ENCODE results near the gene SPTBN1. TPM values are rescaled to one million over a fixed set of nuclear protein-coding genes. Genes with fewer than 3 reads are reported as not detected.

Gene SPTBN1
- total and polyA plus RNA-seq, 2 donors (not counting 3 experiments of a cell fraction or from before 2014, with no cell fraction given): 63.3 to 320 TPM

- H3K9ac ChIP-seq (replicated peaks; ENCODE audit: extremely low read depth, insufficient read depth, low read length): no peak overlapping the region
- intact Hi-C loops (cut with micrococcal nuclease): no loop called here
- ChIA-PET CTCF (no interaction called here), POLR2A (no interaction called here)
- H3K79me2 ChIP-seq (ENCODE audit: control insufficient read depth, insufficient read depth, low read length): peaks cover 8% of the 10 kb centered on the region
- peaks cover 17% of the 10 kb centered on the region for H3K4me1 ChIP-seq (ENCODE audit: control insufficient read depth, extremely low read depth, insufficient read depth, low read length)
- no peaks in the 10 kb centered on the region for H3K9me1 ChIP-seq (replicated peaks; ENCODE audit: control insufficient read depth, extremely low read depth, insufficient read depth, low read length)
- H3K36me3 ChIP-seq (ENCODE audit: control insufficient read depth in 2 of 2, extremely low read depth in 1 of 2, insufficient read depth in 2 of 2, low read length in 2 of 2): peaks cover 12 to 16% of the 10 kb centered on the region in 2 experiments
- no peak for TF ChIP-seq CTCF (IDR thresholded peaks at IDR 0.05; ENCODE audit: extremely low read depth in 1 of 2, insufficient read depth in 1 of 2, low read depth in 1 of 2, low read length in 2 of 2)
- TF ChIP-seq POLR2AphosphoS5 (IDR thresholded peaks at IDR 0.05; ENCODE audit: insufficient read depth, low read depth, low read length): no peak
- TF ChIP-seq POLR2A (IDR thresholded peaks at IDR 0.05; ENCODE audit: low read depth, low read length): no peak
- TF ChIP-seq GATA2 (IDR thresholded peaks at IDR 0.05; ENCODE audit: insufficient read depth, insufficient read length, low read depth, low read length): no peak
- no peaks in the 10 kb centered on the region for H3K9me3 ChIP-seq (replicated peaks; ENCODE audit: control insufficient read depth, insufficient read depth, low read length)
- BruUV-seq (replicated peaks): no TSS peak
- H3K27ac ChIP-seq (ENCODE audit: insufficient read depth, low read depth, low read length): no peak overlapping the region
- peak; percentile 52 for FAIRE-seq
- dilution Hi-C loops (cut with MboI; ENCODE audit: extremely low pct_ligation_motif_present, low sequenced_read_pairs): no loop called here
- no peak overlapping the region for H3K4me2 ChIP-seq (ENCODE audit: insufficient read depth, low read length)
- no peak overlapping the region for H2AFZ ChIP-seq (ENCODE audit: low read depth, low read length)
- DNase-seq (ENCODE audit: low read depth, low spot score): no peak
- H3K27me3 ChIP-seq (ENCODE audit: control insufficient read depth in 2 of 2, insufficient read depth in 2 of 2, low read length in 2 of 2): no peaks in the 10 kb centered on the region
- no peak overlapping the region for H3K4me3 ChIP-seq (replicated peaks in 1 of 3; ENCODE audit: insufficient read depth in 1 of 3, low read depth in 1 of 3, low read length in 3 of 3)
- H4K20me1 ChIP-seq (replicated peaks; ENCODE audit: control insufficient read depth, extremely low read depth, insufficient read depth, low read length): no peaks in the 10 kb centered on the region
Observed at GRCh38 chr2:54526226-54526879, 70.2 kb downstream of the SPTBN1 start.

GRCh38 chr2:54528311-54528955, 72.3 kb downstream of the SPTBN1 start:
- no peak for DNase-seq (ENCODE audit: low read depth, low spot score)
- H3K27me3 ChIP-seq (ENCODE audit: control insufficient read depth in 2 of 2, insufficient read depth in 2 of 2, low read length in 2 of 2): no peaks in the 10 kb centered on the region
- dilution Hi-C loops (cut with MboI; ENCODE audit: extremely low pct_ligation_motif_present, low sequenced_read_pairs): no loop called here
- POLR2A ChIA-PET: no interaction called here
- no peak for FAIRE-seq
- H3K9me3 ChIP-seq (replicated peaks; ENCODE audit: control insufficient read depth, insufficient read depth, low read length): no peaks in the 10 kb centered on the region
- intact Hi-C loops (cut with micrococcal nuclease): no loop called here
- CTCF ChIA-PET: interaction anchor here (1.2 kb wide), 1 partner anchor 137 kb away, joined by 3 read pairs; no protein-coding TSS in a partner anchor
- H3K9me1 ChIP-seq (replicated peaks; ENCODE audit: control insufficient read depth, extremely low read depth, insufficient read depth, low read length): no peaks in the 10 kb centered on the region
- no peak overlapping the region for H2AFZ ChIP-seq (ENCODE audit: low read depth, low read length)
- TF ChIP-seq JUN (IDR thresholded peaks at IDR 0.05; ENCODE audit: borderline replicate concordance, insufficient read depth, insufficient read length, low read depth) (no peak), MYC (IDR thresholded peaks at IDR 0.05; ENCODE audit: low read depth, low read length) (no peak), POLR2AphosphoS5 (IDR thresholded peaks at IDR 0.05; ENCODE audit: insufficient read depth, low read depth, low read length) (no peak), FOS (IDR thresholded peaks at IDR 0.05; ENCODE audit: borderline replicate concordance, insufficient read depth, low read length) (no peak), EZH2 (IDR thresholded peaks at IDR 0.05; ENCODE audit: borderline replicate concordance, low read depth, low read length, severe bottlenecking) (no peak), CTCF (IDR thresholded peaks at IDR 0.05; ENCODE audit: extremely low read depth in 1 of 2, insufficient read depth in 1 of 2, low read depth in 1 of 2, low read length in 2 of 2) (no peak), MAX (IDR thresholded peaks at IDR 0.05; ENCODE audit: insufficient read depth, insufficient read length) (no peak), POLR2A (IDR thresholded peaks at IDR 0.05; ENCODE audit: low read depth, low read length) (no peak), GATA2 (IDR thresholded peaks at IDR 0.05; ENCODE audit: insufficient read depth, insufficient read length, low read depth, low read length) (no peak)
- H3K4me1 ChIP-seq (ENCODE audit: control insufficient read depth, extremely low read depth, insufficient read depth, low read length): peaks cover 27% of the 10 kb centered on the region
- H3K27ac ChIP-seq (ENCODE audit: insufficient read depth, low read depth, low read length): no peak overlapping the region
- H3K36me3 ChIP-seq (ENCODE audit: control insufficient read depth in 2 of 2, extremely low read depth in 1 of 2, insufficient read depth in 2 of 2, low read length in 2 of 2): peaks cover 12 to 16% of the 10 kb centered on the region in 2 experiments
- H4K20me1 ChIP-seq (replicated peaks; ENCODE audit: control insufficient read depth, extremely low read depth, insufficient read depth, low read length): no peaks in the 10 kb centered on the region
- no TSS peak for BruUV-seq (replicated peaks)
- no peak overlapping the region for H3K9ac ChIP-seq (replicated peaks; ENCODE audit: extremely low read depth, insufficient read depth, low read length)
- no peak overlapping the region for H3K4me2 ChIP-seq (ENCODE audit: insufficient read depth, low read length)
- peaks cover 5% of the 10 kb centered on the region for H3K79me2 ChIP-seq (ENCODE audit: control insufficient read depth, insufficient read depth, low read length)
- H3K4me3 ChIP-seq (replicated peaks in 1 of 3; ENCODE audit: insufficient read depth in 1 of 3, low read depth in 1 of 3, low read length in 3 of 3): no peak overlapping the region
